Measurements from ENCODE around the gene PISD. TPM values are rescaled to one million over a fixed set of nuclear protein-coding genes. Genes with fewer than 3 reads are reported as not detected.
"Not testable (repeated sequence)": the region's sequence is repeated elsewhere in the genome, so short reads cannot be mapped to it uniquely, and the experiment has no call there.

PISD gene
- total and polyA plus RNA-seq, 4 donors: 23.4 to 47.2 (median 33.9) TPM

- Histone ChIP-seq H3K36me3 (ENCODE audit: control insufficient read depth, insufficient read depth, low read length) (peaks cover 33% of the 10 kb centered on the region), H3K4me1 (ENCODE audit: control insufficient read depth, insufficient read depth, low read length) (peaks cover 7% of the 10 kb centered on the region), H3K27me3 (ENCODE audit: control insufficient read depth, insufficient read depth, low read length) (no peaks in the 10 kb centered on the region), H3K27ac (ENCODE audit: low read depth, low read length) (no peak overlapping the region), H3K9me3 (ENCODE audit: control insufficient read depth, insufficient read depth, low read length) (no peaks in the 10 kb centered on the region), H3K4me3 (ENCODE audit: low read depth, low read length) (no peak overlapping the region)
- WGBS (ENCODE audit: insufficient coverage): 82% methylated on average over 14 of the region's 17 CpGs
- peak in 1 of 6 donors; percentile 21 for DNase-seq (ENCODE audit: low read depth in 4 of 6, low spot score in 6 of 6)
Observed at GRCh38 chr22:31681349-31682345, 19.6 kb upstream of the PISD start.

GRCh38 chr22:31680861-31681341 is 18.9 kb upstream of the PISD start:
- Histone ChIP-seq H3K27me3 (ENCODE audit: control insufficient read depth, insufficient read depth, low read length) (no peaks in the 10 kb centered on the region), H3K9me3 (ENCODE audit: control insufficient read depth, insufficient read depth, low read length) (no peaks in the 10 kb centered on the region), H3K27ac (ENCODE audit: low read depth, low read length) (no peak overlapping the region), H3K4me3 (ENCODE audit: low read depth, low read length) (no peak overlapping the region), H3K36me3 (ENCODE audit: control insufficient read depth, insufficient read depth, low read length) (peaks cover 27% of the 10 kb centered on the region), H3K4me1 (ENCODE audit: control insufficient read depth, insufficient read depth, low read length) (peaks cover 13% of the 10 kb centered on the region)
- WGBS (ENCODE audit: insufficient coverage): 71% methylated on average over 6 of the region's 9 CpGs
- DNase-seq (ENCODE audit: low read depth in 4 of 6, low spot score in 6 of 6): no peak

- Histone ChIP-seq H3K4me1 (ENCODE audit: control insufficient read depth, insufficient read depth, low read length) (peaks cover 13% of the 10 kb centered on the region), H3K36me3 (ENCODE audit: control insufficient read depth, insufficient read depth, low read length) (peaks cover 11% of the 10 kb centered on the region), H3K27me3 (ENCODE audit: control insufficient read depth, insufficient read depth, low read length) (no peaks in the 10 kb centered on the region), H3K4me3 (ENCODE audit: low read depth, low read length) (no peak overlapping the region), H3K27ac (ENCODE audit: low read depth, low read length) (no peak overlapping the region), H3K9me3 (ENCODE audit: control insufficient read depth, insufficient read depth, low read length) (no peaks in the 10 kb centered on the region)
- DNase-seq (ENCODE audit: low read depth in 4 of 6, low spot score in 6 of 6): no peak
- 88% methylated on average over 7 of the region's 7 CpGs for WGBS (ENCODE audit: insufficient coverage)
Observed at GRCh38 chr22:31678748-31679147, 16.7 kb upstream of the PISD start.

- 6% methylated on average over 25 of the region's 25 CpGs for WGBS (ENCODE audit: insufficient coverage)
- H3K9me3 ChIP-seq (ENCODE audit: control insufficient read depth, insufficient read depth, low read length): no peaks in the 10 kb centered on the region
- no peaks in the 10 kb centered on the region for H3K36me3 ChIP-seq (ENCODE audit: control insufficient read depth, insufficient read depth, low read length)
- no peak overlapping the region for H3K27ac ChIP-seq (ENCODE audit: low read depth, low read length)
- H3K4me1 ChIP-seq (ENCODE audit: control insufficient read depth, insufficient read depth, low read length): peaks cover 8% of the 10 kb centered on the region
- peak; percentile 49 to 96 (median 61) for DNase-seq (ENCODE audit: low read depth in 4 of 6, low spot score in 6 of 6)
- no peaks in the 10 kb centered on the region for H3K27me3 ChIP-seq (ENCODE audit: control insufficient read depth, insufficient read depth, low read length)
- H3K4me3 ChIP-seq (ENCODE audit: low read depth, low read length): peak overlapping the region; percentile 48
Observed at GRCh38 chr22:31676700-31677099, 14.7 kb upstream of the PISD start.

- not testable (repeated sequence) for H3K4me1 ChIP-seq (ENCODE audit: control insufficient read depth, insufficient read depth, low read length); H3K9me3 ChIP-seq (ENCODE audit: control insufficient read depth, insufficient read depth, low read length); DNase-seq (ENCODE audit: low read depth in 4 of 6, low spot score in 6 of 6); H3K27me3 ChIP-seq (ENCODE audit: control insufficient read depth, insufficient read depth, low read length); H3K27ac ChIP-seq (ENCODE audit: low read depth, low read length); H3K36me3 ChIP-seq (ENCODE audit: control insufficient read depth, insufficient read depth, low read length); H3K4me3 ChIP-seq (ENCODE audit: low read depth, low read length)
- WGBS (ENCODE audit: insufficient coverage): 100% methylated on average over 1 of the region's 5 CpGs
Observed at GRCh38 chr22:31674219-31674618, 12.2 kb upstream of the PISD start.

- H3K27ac ChIP-seq (ENCODE audit: low read depth, low read length); H3K9me3 ChIP-seq (ENCODE audit: control insufficient read depth, insufficient read depth, low read length); H3K27me3 ChIP-seq (ENCODE audit: control insufficient read depth, insufficient read depth, low read length); DNase-seq (ENCODE audit: low read depth in 4 of 6, low spot score in 6 of 6); H3K4me1 ChIP-seq (ENCODE audit: control insufficient read depth, insufficient read depth, low read length); H3K4me3 ChIP-seq (ENCODE audit: low read depth, low read length); H3K36me3 ChIP-seq (ENCODE audit: control insufficient read depth, insufficient read depth, low read length): not testable (repeated sequence)
- WGBS (ENCODE audit: insufficient coverage): 89% methylated on average over 4 of the region's 4 CpGs
Observed at GRCh38 chr22:31668849-31669248, 6.8 kb upstream of the PISD start.

GRCh38 chr22:31662668-31663037 is 638 bp upstream of the PISD start:
- Histone ChIP-seq H3K4me1 (ENCODE audit: control insufficient read depth, insufficient read depth, low read length) (peaks cover 11% of the 10 kb centered on the region), H3K4me3 (ENCODE audit: low read depth, low read length) (peak overlapping the region; percentile 96), H3K27ac (ENCODE audit: low read depth, low read length) (no peak overlapping the region), H3K27me3 (ENCODE audit: control insufficient read depth, insufficient read depth, low read length) (no peaks in the 10 kb centered on the region), H3K9me3 (ENCODE audit: control insufficient read depth, insufficient read depth, low read length) (no peaks in the 10 kb centered on the region), H3K36me3 (ENCODE audit: control insufficient read depth, insufficient read depth, low read length) (no peaks in the 10 kb centered on the region)
- WGBS (ENCODE audit: insufficient coverage): 86% methylated on average over 6 of the region's 8 CpGs
- no peak for DNase-seq (ENCODE audit: low read depth in 4 of 6, low spot score in 6 of 6)

GRCh38 chr22:31660860-31661341 is 1.1 kb downstream of the PISD start:
- H3K4me1 ChIP-seq (ENCODE audit: control insufficient read depth, insufficient read depth, low read length): peaks cover 11% of the 10 kb centered on the region
- 68% methylated on average over 7 of the region's 10 CpGs for WGBS (ENCODE audit: insufficient coverage)
- H3K9me3 ChIP-seq (ENCODE audit: control insufficient read depth, insufficient read depth, low read length); H3K27ac ChIP-seq (ENCODE audit: low read depth, low read length); H3K36me3 ChIP-seq (ENCODE audit: control insufficient read depth, insufficient read depth, low read length); H3K27me3 ChIP-seq (ENCODE audit: control insufficient read depth, insufficient read depth, low read length); DNase-seq (ENCODE audit: low read depth in 4 of 6, low spot score in 6 of 6): not testable (repeated sequence)
- H3K4me3 ChIP-seq (ENCODE audit: low read depth, low read length): peak overlapping the region; percentile 96

- DNase-seq (ENCODE audit: low read depth in 4 of 6, low spot score in 6 of 6): no peak
- H3K27ac ChIP-seq (ENCODE audit: low read depth, low read length): no peak overlapping the region
- no peaks in the 10 kb centered on the region for H3K27me3 ChIP-seq (ENCODE audit: control insufficient read depth, insufficient read depth, low read length)
- peaks cover 11% of the 10 kb centered on the region for H3K4me1 ChIP-seq (ENCODE audit: control insufficient read depth, insufficient read depth, low read length)
- H3K36me3 ChIP-seq (ENCODE audit: control insufficient read depth, insufficient read depth, low read length): peaks cover 2% of the 10 kb centered on the region
- 95% methylated on average over 2 of the region's 7 CpGs for WGBS (ENCODE audit: insufficient coverage)
- no peak overlapping the region for H3K4me3 ChIP-seq (ENCODE audit: low read depth, low read length)
- H3K9me3 ChIP-seq (ENCODE audit: control insufficient read depth, insufficient read depth, low read length): no peaks in the 10 kb centered on the region
Observed at GRCh38 chr22:31659246-31659645, 2.8 kb downstream of the PISD start.

- no peak overlapping the region for H3K4me3 ChIP-seq (ENCODE audit: low read depth, low read length)
- no peak for DNase-seq (ENCODE audit: low read depth in 4 of 6, low spot score in 6 of 6)
- H3K27ac ChIP-seq (ENCODE audit: low read depth, low read length): no peak overlapping the region
- WGBS (ENCODE audit: insufficient coverage): 100% methylated on average over 3 of the region's 5 CpGs
- no peaks in the 10 kb centered on the region for H3K4me1 ChIP-seq (ENCODE audit: control insufficient read depth, insufficient read depth, low read length)
- H3K9me3 ChIP-seq (ENCODE audit: control insufficient read depth, insufficient read depth, low read length): no peaks in the 10 kb centered on the region
- H3K27me3 ChIP-seq (ENCODE audit: control insufficient read depth, insufficient read depth, low read length): no peaks in the 10 kb centered on the region
- peaks cover 10% of the 10 kb centered on the region for H3K36me3 ChIP-seq (ENCODE audit: control insufficient read depth, insufficient read depth, low read length)
Observed at GRCh38 chr22:31654408-31654807, 7.6 kb downstream of the PISD start.

Measured in spinal cord (tissue), 10 donors.